GM18861 (cell line): Measurements from ENCODE around the gene SLC16A7.

ENCODE experiments used
- ATAC-seq: cut with Tn5 transposase; IDR thresholded peaks from one replicate; pipeline ENCODE4 v1.9.1; 2021; ENCODE audit not compliant: unreplicated experiment

SLC16A7 gene

GRCh38 chr12:59664495-59664894, 68.7 kb downstream of the SLC16A7 start:
- ATAC-seq, result no peak

GRCh38 chr12:59665701-59666100, 69.9 kb downstream of the SLC16A7 start:
- ATAC-seq, result no peak

- no peak for ATAC-seq
Measured at GRCh38 chr12:59668674-59669073, 72.8 kb downstream of the SLC16A7 start.

- no peak for ATAC-seq
Measured at GRCh38 chr12:59672273-59672672, 76.4 kb downstream of the SLC16A7 start.

GRCh38 chr12:59675461-59675860, 79.6 kb downstream of the SLC16A7 start:
- ATAC-seq, result no peak

GRCh38 chr12:59677857-59678256, 82.0 kb downstream of the SLC16A7 start:
- no peak for ATAC-seq

- ATAC-seq, result no peak
Measured at GRCh38 chr12:59678759-59679411, 83.1 kb downstream of the SLC16A7 start.

GRCh38 chr12:59689776-59690175, 93.9 kb downstream of the SLC16A7 start:
- no peak for ATAC-seq

GRCh38 chr12:59695379-59695778, 99.5 kb downstream of the SLC16A7 start:
- ATAC-seq, result no peak

GRCh38 chr12:59698600-59698999, 102.8 kb downstream of the SLC16A7 start:
- no peak for ATAC-seq

- no peak for ATAC-seq
Measured at GRCh38 chr12:59699421-59700152, 103.8 kb downstream of the SLC16A7 start.

GRCh38 chr12:59700153-59700450, 104.3 kb downstream of the SLC16A7 start:
- no peak for ATAC-seq

GRCh38 chr12:59708064-59708463, 112.2 kb downstream of the SLC16A7 start:
- no peak for ATAC-seq

- ATAC-seq, result no peak
Measured at GRCh38 chr12:59708484-59708883, 112.7 kb downstream of the SLC16A7 start.

GRCh38 chr12:59710004-59710628, 114.3 kb downstream of the SLC16A7 start:
- no peak for ATAC-seq

GRCh38 chr12:59710964-59711363, 115.1 kb downstream of the SLC16A7 start:
- ATAC-seq, result no peak

- no peak for ATAC-seq
Measured at GRCh38 chr12:59715434-59715833, 119.6 kb downstream of the SLC16A7 start.

- ATAC-seq, result no peak
Measured at GRCh38 chr12:59716043-59716442, 120.2 kb downstream of the SLC16A7 start.

- no peak for ATAC-seq
Measured at GRCh38 chr12:59717436-59717835, 121.6 kb downstream of the SLC16A7 start.

GRCh38 chr12:59719701-59720100, 123.9 kb downstream of the SLC16A7 start:
- ATAC-seq, result no peak

- no peak for ATAC-seq
Measured at GRCh38 chr12:59723520-59723919, 127.7 kb downstream of the SLC16A7 start.

GRCh38 chr12:59724011-59724695, 128.3 kb downstream of the SLC16A7 start:
- ATAC-seq, result no peak
